Activated CD8-positive, alpha-beta T cell treated with anti-CD3 and anti-CD28 coated beads, Interleukin-2, amount 10 ng/mL, durations not matched to agents 7 days and 5 days (primary cell): Measurements from ENCODE around the gene TMEM82. TPM values are rescaled to one million over a fixed set of nuclear protein-coding genes. Genes with fewer than 3 reads are reported as not detected.

Experiments
- ATAC-seq: fragments of 150-1000 bp; cut with Tn5 transposase; one replicate; pipeline ENCODE4 v1.10.0; 2021; ENCODE audit warnings: moderate library complexity
- CTCF ChIA-PET: fragments of 350-600 bp; sonication (Branson Sonifier 250); formaldehyde crosslinking; loops from one replicate; lab custom pipeline; 2021; ENCODE audit warnings: antibody characterized with exemption; lab: Charles Lee
- POLR2A ChIA-PET: fragments of 350-600 bp; sonication (Branson Sonifier 250); formaldehyde crosslinking; loops from one replicate; lab custom pipeline; 2021; ENCODE audit warnings: antibody characterized with exemption; lab: Charles Lee
- DNase-seq: peaks from one replicate; pipeline ENCODE4 v3.0.0-alpha.2; 2020
- H3K27ac Mint-ChIP-seq: one replicate; pipeline ENCODE4 v1.8.0; 2021; ENCODE audit warnings: mild to moderate bottlenecking, mixed read lengths
- H3K27me3 Mint-ChIP-seq: one replicate; pipeline ENCODE4 v1.8.0; 2021; ENCODE audit warnings: low read depth, mixed read lengths
- H3K36me3 Mint-ChIP-seq: one replicate; pipeline ENCODE4 v1.8.0; 2021; ENCODE audit warnings: low read depth, mixed read lengths
- H3K4me1 Mint-ChIP-seq: one replicate; pipeline ENCODE4 v1.8.0; 2021; ENCODE audit warnings: low read depth, mixed read lengths
- H3K4me3 Mint-ChIP-seq: one replicate; pipeline ENCODE4 v1.8.0; 2021; ENCODE audit warnings: mild to moderate bottlenecking, mixed read lengths
- H3K9me3 Mint-ChIP-seq: one replicate; pipeline ENCODE4 v1.8.0; 2022; ENCODE audit warnings: mixed read lengths; ENCODE audit not compliant: insufficient read depth
- total RNA-seq, 2 experiments: library from RNA; stranded (reverse); gene quantifications; one replicate each; pipeline ENCODE4 v1.2.3, GENCODE V29; 2021

Gene TMEM82
- total RNA-seq, 2 experiments from 2014 or later: not detected

- CTCF ChIA-PET: interaction anchor here (0.8 kb wide), 1 partner anchor 42 kb away, joined by 3 read pairs; no protein-coding TSS in a partner anchor
- POLR2A ChIA-PET: no interaction called here
- Mint-ChIP-seq H3K4me3 (no peak overlapping the region), H3K27me3 (peaks cover 27% of the 10 kb centered on the region), H3K27ac (no peak overlapping the region), H3K36me3 (no peaks in the 10 kb centered on the region), H3K9me3 (no peaks in the 10 kb centered on the region), H3K4me1 (peaks cover 5% of the 10 kb centered on the region)
- DNase-seq (no peak), ATAC-seq (no peak)
Observed at GRCh38 chr1:15761366-15762128, 19.2 kb downstream of the TMEM82 start.

GRCh38 chr1:15762546-15762945 lies 20.2 kb downstream of the TMEM82 start:
- no peak for DNase-seq
- no peak overlapping the region for H3K27ac Mint-ChIP-seq
- ChIA-PET CTCF (no interaction called here), POLR2A (no interaction called here)
- ATAC-seq: no peak
- H3K36me3 Mint-ChIP-seq: no peaks in the 10 kb centered on the region
- H3K4me1 Mint-ChIP-seq: peaks cover 3% of the 10 kb centered on the region
- H3K9me3 Mint-ChIP-seq: no peaks in the 10 kb centered on the region
- peaks cover 17% of the 10 kb centered on the region for H3K27me3 Mint-ChIP-seq
- H3K4me3 Mint-ChIP-seq: no peak overlapping the region

- ATAC-seq (no peak), DNase-seq (no peak)
- Mint-ChIP-seq H3K27me3 (peaks cover 12% of the 10 kb centered on the region), H3K9me3 (no peaks in the 10 kb centered on the region), H3K27ac (no peak overlapping the region), H3K36me3 (no peaks in the 10 kb centered on the region), H3K4me3 (no peak overlapping the region), H3K4me1 (no peaks in the 10 kb centered on the region)
- POLR2A ChIA-PET: no interaction called here
- CTCF ChIA-PET: interaction anchor here (1.6 kb wide), 1 partner anchor 315 kb away, joined by 3 read pairs; no protein-coding TSS in a partner anchor
Observed at GRCh38 chr1:15764269-15764764, 22.0 kb downstream of the TMEM82 start.

GRCh38 chr1:15764890-15765289 lies 22.6 kb downstream of the TMEM82 start:
- Mint-ChIP-seq H3K27ac (no peak overlapping the region), H3K9me3 (no peaks in the 10 kb centered on the region), H3K4me3 (no peak overlapping the region), H3K27me3 (peaks cover 9% of the 10 kb centered on the region), H3K4me1 (no peaks in the 10 kb centered on the region), H3K36me3 (no peaks in the 10 kb centered on the region)
- ChIA-PET CTCF (interaction anchor here (1.6 kb wide), 1 partner anchor 314 kb away, joined by 3 read pairs; no protein-coding TSS in a partner anchor), POLR2A (no interaction called here)
- DNase-seq (no peak), ATAC-seq (no peak)

- ChIA-PET CTCF (interaction anchor here (1.6 kb wide), 1 partner anchor 313 kb away, joined by 3 read pairs; no protein-coding TSS in a partner anchor), POLR2A (no interaction called here)
- no peak overlapping the region for H3K27ac Mint-ChIP-seq
- no peak overlapping the region for H3K4me3 Mint-ChIP-seq
- no peak for ATAC-seq
- H3K9me3 Mint-ChIP-seq: no peaks in the 10 kb centered on the region
- H3K4me1 Mint-ChIP-seq: no peaks in the 10 kb centered on the region
- H3K36me3 Mint-ChIP-seq: no peaks in the 10 kb centered on the region
- H3K27me3 Mint-ChIP-seq: peaks cover 7% of the 10 kb centered on the region
- no peak for DNase-seq
Observed at GRCh38 chr1:15765495-15766194, 23.3 kb downstream of the TMEM82 start.

DNA sequence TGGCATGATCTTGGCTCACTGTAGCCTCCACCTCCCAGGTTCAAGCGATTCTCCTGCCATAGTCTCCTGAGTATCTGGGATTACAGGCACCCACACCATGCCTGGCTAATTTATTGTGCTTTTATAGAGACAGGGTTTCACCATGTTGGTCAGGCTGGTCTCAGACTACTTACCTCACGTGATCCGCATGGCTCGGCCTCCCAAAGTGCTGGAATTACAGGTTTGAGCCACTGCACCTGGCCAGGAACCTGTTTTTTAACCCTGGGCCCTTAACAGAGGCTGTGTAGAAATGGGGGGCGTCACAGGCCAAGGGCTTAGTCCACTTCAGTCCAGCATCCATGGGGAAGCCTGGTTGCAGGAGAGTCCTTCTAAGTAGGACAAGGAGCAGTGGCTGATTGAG lies 25.6 kb downstream of the TMEM82 start:
- Mint-ChIP-seq H3K4me3 (no peak overlapping the region), H3K4me1 (no peaks in the 10 kb centered on the region), H3K27ac (no peak overlapping the region), H3K9me3 (no peaks in the 10 kb centered on the region), H3K27me3 (no peaks in the 10 kb centered on the region), H3K36me3 (no peaks in the 10 kb centered on the region)
- ATAC-seq (no peak), DNase-seq (no peak)
- ChIA-PET CTCF (no interaction called here), POLR2A (no interaction called here)

DNA sequence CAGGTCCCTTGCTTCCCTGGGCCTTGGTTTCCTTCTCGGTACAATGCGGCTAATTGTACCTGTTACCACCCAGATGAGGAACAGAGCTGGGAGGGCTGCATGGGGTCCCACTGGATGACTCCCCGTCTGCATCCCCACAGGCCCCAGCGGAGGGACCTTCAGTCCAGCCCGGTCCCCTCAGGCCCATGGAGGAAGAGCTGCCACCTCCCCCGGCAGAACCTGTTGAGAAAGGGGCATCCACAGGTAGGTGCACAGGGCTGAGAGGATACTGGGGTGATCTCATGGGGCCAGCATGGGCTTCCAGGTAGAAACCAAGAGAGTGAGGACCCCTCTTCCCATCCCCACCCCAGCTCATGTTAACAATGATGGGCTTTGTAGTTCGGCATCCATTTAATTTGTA lies 26.1 kb downstream of the TMEM82 start:
- no peaks in the 10 kb centered on the region for H3K4me1 Mint-ChIP-seq
- H3K4me3 Mint-ChIP-seq: no peak overlapping the region
- CTCF ChIA-PET: no interaction called here
- H3K27ac Mint-ChIP-seq: no peak overlapping the region
- no peaks in the 10 kb centered on the region for H3K36me3 Mint-ChIP-seq
- no peaks in the 10 kb centered on the region for H3K9me3 Mint-ChIP-seq
- ATAC-seq (no peak), DNase-seq (no peak)
- POLR2A ChIA-PET: no interaction called here
- no peaks in the 10 kb centered on the region for H3K27me3 Mint-ChIP-seq

GRCh38 chr1:15770313-15770962 lies 28.1 kb downstream of the TMEM82 start:
- ChIA-PET CTCF (no interaction called here), POLR2A (no interaction called here)
- ATAC-seq (no peak), DNase-seq (no peak)
- no peaks in the 10 kb centered on the region for H3K27me3 Mint-ChIP-seq
- H3K4me1 Mint-ChIP-seq: no peaks in the 10 kb centered on the region
- H3K27ac Mint-ChIP-seq: no peak overlapping the region
- H3K36me3 Mint-ChIP-seq: no peaks in the 10 kb centered on the region
- no peak overlapping the region for H3K4me3 Mint-ChIP-seq
- no peaks in the 10 kb centered on the region for H3K9me3 Mint-ChIP-seq

DNA sequence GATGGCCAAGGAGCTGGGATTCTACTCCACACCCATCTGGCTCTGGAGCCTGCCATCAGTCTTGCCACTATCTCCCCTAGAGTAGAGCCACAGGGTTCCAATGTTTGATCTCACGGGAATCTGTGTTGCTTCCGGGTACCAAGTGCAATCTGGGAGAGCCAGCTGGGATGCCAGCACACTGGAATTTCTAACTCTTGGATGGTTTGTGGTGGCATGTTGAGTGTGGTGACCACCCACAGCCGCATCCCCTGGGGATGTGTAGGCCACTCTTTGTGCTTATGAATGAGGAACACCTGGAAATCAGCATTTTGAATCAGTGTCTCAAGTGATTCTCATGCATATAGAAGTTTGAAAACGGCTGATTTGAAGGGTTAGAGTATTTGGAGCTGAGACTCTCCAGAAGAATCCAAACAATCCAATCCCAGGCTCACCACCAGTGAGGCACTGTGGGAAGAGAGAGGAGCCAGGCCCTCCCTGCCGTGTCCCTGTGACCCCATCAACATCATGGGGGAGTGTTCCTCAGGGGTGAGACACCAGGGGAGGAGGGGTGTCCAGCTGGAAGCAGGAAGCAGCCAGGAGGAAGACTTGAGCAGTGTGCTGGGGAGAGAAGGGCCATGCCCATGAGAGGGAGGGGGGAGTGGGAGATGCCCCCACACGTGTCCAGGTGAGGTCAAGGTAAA lies 29.7 kb downstream of the TMEM82 start:
- H3K4me3 Mint-ChIP-seq: no peak overlapping the region
- H3K4me1 Mint-ChIP-seq: no peaks in the 10 kb centered on the region
- H3K36me3 Mint-ChIP-seq: no peaks in the 10 kb centered on the region
- no peaks in the 10 kb centered on the region for H3K9me3 Mint-ChIP-seq
- DNase-seq: no peak
- CTCF ChIA-PET: interaction anchor here (1.1 kb wide), 1 partner anchor 20 kb away, joined by 4 read pairs; no protein-coding TSS in a partner anchor
- ATAC-seq: no peak
- POLR2A ChIA-PET: no interaction called here
- H3K27me3 Mint-ChIP-seq: no peaks in the 10 kb centered on the region
- no peak overlapping the region for H3K27ac Mint-ChIP-seq

DNA sequence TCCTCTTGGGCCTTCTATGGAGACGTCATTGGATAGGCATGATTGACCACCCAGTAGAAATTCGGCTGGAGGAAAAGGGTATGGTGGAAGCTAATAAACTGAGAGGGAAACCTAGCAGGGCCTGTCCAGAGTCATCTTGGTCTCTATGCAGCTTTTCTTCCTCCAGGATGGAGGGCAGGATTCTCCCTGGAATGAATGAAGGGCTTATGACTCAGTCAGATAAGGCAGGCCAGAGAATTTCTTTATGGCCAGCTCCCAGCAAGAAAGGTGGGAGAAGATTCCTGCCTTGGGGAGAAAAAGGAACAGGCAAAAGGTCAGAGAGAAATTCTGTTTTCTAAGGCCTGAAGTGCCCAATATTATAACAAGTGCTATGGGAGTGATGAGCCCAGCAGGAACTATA lies 33.4 kb downstream of the TMEM82 start:
- H3K27me3 Mint-ChIP-seq: peaks cover 3% of the 10 kb centered on the region
- POLR2A ChIA-PET: no interaction called here
- CTCF ChIA-PET: interaction anchor here (2.6 kb wide), 1 partner anchor 16 kb away, joined by 15 read pairs; no protein-coding TSS in a partner anchor
- no peaks in the 10 kb centered on the region for H3K36me3 Mint-ChIP-seq
- H3K4me3 Mint-ChIP-seq: no peak overlapping the region
- H3K9me3 Mint-ChIP-seq: no peaks in the 10 kb centered on the region
- no peaks in the 10 kb centered on the region for H3K4me1 Mint-ChIP-seq
- DNase-seq: no peak
- H3K27ac Mint-ChIP-seq: no peak overlapping the region
- no peak for ATAC-seq

GRCh38 chr1:15777909-15778707 lies 35.8 kb downstream of the TMEM82 start:
- peaks cover 3% of the 10 kb centered on the region for H3K27me3 Mint-ChIP-seq
- H3K36me3 Mint-ChIP-seq: no peaks in the 10 kb centered on the region
- ChIA-PET POLR2A (no interaction called here), CTCF (interaction anchor here (1.0 to 1.3 kb wide), 2 partner anchors 14 to 295 kb away, joined by 4 read pairs; partner anchors contain the start of gene FAM131C)
- no peak for DNase-seq
- no peak for ATAC-seq
- H3K27ac Mint-ChIP-seq: no peak overlapping the region
- H3K9me3 Mint-ChIP-seq: no peaks in the 10 kb centered on the region
- no peaks in the 10 kb centered on the region for H3K4me1 Mint-ChIP-seq
- H3K4me3 Mint-ChIP-seq: no peak overlapping the region
